ENCODE measurements around the gene SF3B4. TPM values are rescaled to one million over a fixed set of nuclear protein-coding genes. Genes with fewer than 3 reads are reported as not detected.

The SF3B4 gene
- total RNA-seq = 14.0 and 15.8 TPM in 2 replicates

GRCh38 chr1:149927563-149928400, at the start of gene SF3B4:
SF3B4 (minus strand) TSS chr1:149927803; CDS start chr1:149927759, 44 bp downstream.

GRCh38 chr1:149936170-149936991, 8.8 kb upstream of the SF3B4 start, which contains the start of gene MTMR11:
MTMR11 (minus strand) TSS chr1:149936879; CDS start chr1:149936647, 232 bp downstream.

GRCh38 chr1:149917571-149918144, 9.9 kb downstream of the SF3B4 start, which contains the start of gene SV2A:
SV2A (minus strand) TSS chr1:149917844; CDS start chr1:149913840, 4,004 bp downstream.

GRCh38 chr1:149899460-149900284, 27.9 kb downstream of the SF3B4 start, which contains the start of gene BOLA1:
BOLA1 (plus strand) TSS chr1:149899568; CDS start chr1:149900060, 492 bp downstream.

Other genes with a start within 250 kb of the SF3B4 start
- gene FCGR1A, start 145.1 kb downstream of the SF3B4 start, total RNA-seq = not detected in 2 replicates
- 7.0 and 10.4 TPM in 2 replicates for gene BOLA1, start 28.2 kb downstream of the SF3B4 start, total RNA-seq
- gene SV2A, start 10.0 kb downstream of the SF3B4 start, total RNA-seq = 9.4 and 13.2 TPM in 2 replicates
- gene MTMR11, start 9.1 kb upstream of the SF3B4 start, total RNA-seq = 4.4 and 9.2 TPM in 2 replicates
- 7.7 and 11.9 TPM in 2 replicates for gene OTUD7B, start 82.9 kb upstream of the SF3B4 start, total RNA-seq
- gene VPS45, start 140.0 kb upstream of the SF3B4 start, total RNA-seq = 29.7 and 32.3 TPM in 2 replicates
- 33.2 and 40.8 TPM in 2 replicates for gene PLEKHO1, start 222.1 kb upstream of the SF3B4 start, total RNA-seq

All from subcutaneous preadipocyte (primary cell).